Caco-2 (cell line): ENCODE results near the gene IL19. TPM values are rescaled to one million over a fixed set of nuclear protein-coding genes. Genes with fewer than 3 reads are reported as not detected.

ENCODE experiments used
- BruUV-seq: library from RNA; stranded (reverse); fragments of 400-500 nt; replicated peaks from 2 replicates; lab custom pipeline; 2021; lab: Mats Ljungman, UMichigan
- CTCF ChIA-PET: fragments of 300-600 bp; sonication (Branson Sonifier 250); formaldehyde crosslinking; loops from one replicate; lab custom pipeline; 2022; ENCODE audit warnings: antibody characterized with exemption; lab: Charles Lee
- POLR2A ChIA-PET: fragments of 300-600 bp; sonication (Branson Sonifier 250); formaldehyde crosslinking; loops from one replicate; lab custom pipeline; 2022; ENCODE audit warnings: antibody characterized with exemption; lab: Charles Lee
- DNase-seq, 2 experiments: peaks; one replicate each; pipeline versions ENCODE4 v3.0.0 to v3.0.0-alpha.2; 2020 to 2022
- H3K27me3 ChIP-seq: replicated peaks from 2 replicates; pipeline ENCODE4 v1.6.0; 2011; ENCODE audit warnings: low read length; ENCODE audit not compliant: control insufficient read depth, insufficient read depth
- H3K36me3 ChIP-seq: 2 replicates; pipeline ENCODE4 v1.5.1; 2011; ENCODE audit warnings: low read length; ENCODE audit not compliant: control insufficient read depth, insufficient read depth
- H3K4me1 ChIP-seq: fragments of 250-450 bp; sonication (Bioruptor Pico); 2 replicates; pipeline ENCODE4 v1.5.1; 2020; ENCODE audit warnings: mild to moderate bottlenecking
- H3K4me3 ChIP-seq: 2 replicates; pipeline ENCODE4 v1.5.1; 2011; ENCODE audit warnings: low read depth, mild to moderate bottlenecking, control low read depth, low read length
- H3K9me3 ChIP-seq: fragments of 250-450 bp; sonication (Bioruptor Pico); 2 replicates; pipeline ENCODE4 v1.5.1; 2020; ENCODE audit warnings: mild to moderate bottlenecking, moderate library complexity
- H3K27ac Mint-ChIP-seq: one replicate; pipeline ENCODE4 v1.8.0; 2022; ENCODE audit warnings: mixed read lengths; ENCODE audit not compliant: unreplicated experiment
- H3K27me3 Mint-ChIP-seq: one replicate; pipeline ENCODE4 v1.8.0; 2022; ENCODE audit warnings: mixed read lengths; ENCODE audit not compliant: insufficient read depth, unreplicated experiment
- H3K36me3 Mint-ChIP-seq: one replicate; pipeline ENCODE4 v1.8.0; 2022; ENCODE audit warnings: mild to moderate bottlenecking, mixed read lengths; ENCODE audit not compliant: insufficient read depth, unreplicated experiment
- H3K4me1 Mint-ChIP-seq: one replicate; pipeline ENCODE4 v1.8.0; 2022; ENCODE audit warnings: low read depth, mixed read lengths; ENCODE audit not compliant: unreplicated experiment
- H3K4me3 Mint-ChIP-seq: one replicate; pipeline ENCODE4 v1.8.0; 2022; ENCODE audit warnings: mild to moderate bottlenecking, moderate library complexity, mixed read lengths; ENCODE audit not compliant: unreplicated experiment
- H3K9me3 Mint-ChIP-seq: one replicate; pipeline ENCODE4 v1.8.0; 2022; ENCODE audit warnings: mixed read lengths; ENCODE audit not compliant: unreplicated experiment
- CTCF ChIP-seq, 2 experiments: fragments of 200-600 bp in 1 of 2; IDR thresholded peaks; 1 replicate in 1 of 2; 2 replicates in 1 of 2; pipeline versions ENCODE4 v1.5.1 to v1.8.0; 2011 to 2022; ENCODE audit warnings: antibody characterized with exemption in 1 of 2, control low read depth in 1 of 2, inconsistent platforms in 1 of 2, low read depth in 1 of 2, low read length in 1 of 2, mild to moderate bottlenecking in 1 of 2, moderate library complexity in 1 of 2; ENCODE audit not compliant: insufficient read depth in 1 of 2, severe bottlenecking in 1 of 2, unreplicated experiment in 1 of 2
- intact Hi-C: fragments of 100-400 bp; cut with micrococcal nuclease; formaldehyde crosslinking; loops from one replicate; pipeline ENCODE4 v1.10.0; 2022; ENCODE audit not compliant: unreplicated experiment
- total RNA-seq: library from RNA; stranded (reverse); gene quantifications from 2 replicates; pipeline ENCODE4 v1.2.3, GENCODE V29; 2022

Gene IL19
- total RNA-seq, 1 experiment from 2014 or later: not detected

- Histone ChIP-seq H3K4me1 (no peaks in the 10 kb centered on the region), H3K27me3 (peaks cover 4% of the 10 kb centered on the region; the same call in 1 of the 2 replicates), H3K4me3 (no peak overlapping the region), H3K9me3 (no peaks in the 10 kb centered on the region), H3K36me3 (no peaks in the 10 kb centered on the region)
- CTCF ChIA-PET: interaction anchor here (1.1 kb wide), 1 partner anchor 78 kb away, joined by 4 read pairs; no protein-coding TSS in a partner anchor
- no peak overlapping the region for H3K27ac Mint-ChIP-seq
- DNase-seq: no peak
- TF ChIP-seq CTCF (IDR thresholded peaks at IDR 0.05; ENCODE audit: insufficient read depth in 1 of 2, low read depth in 1 of 2, low read length in 1 of 2, severe bottlenecking in 1 of 2, unreplicated experiment in 1 of 2): no peak
- H3K27me3 Mint-ChIP-seq: peaks cover 14% of the 10 kb centered on the region
- BruUV-seq: no TSS peak
- POLR2A ChIA-PET: no interaction called here
- no peaks in the 10 kb centered on the region for H3K36me3 Mint-ChIP-seq
- no peak overlapping the region for H3K4me3 Mint-ChIP-seq
- intact Hi-C loops: no loop called here
- no peaks in the 10 kb centered on the region for H3K9me3 Mint-ChIP-seq
- no peaks in the 10 kb centered on the region for H3K4me1 Mint-ChIP-seq
These were observed 64.1 kb downstream of the IL19 start for GRCh38 chr1:206834711-206835110.

GRCh38 chr1:206835186-206835585 lies 64.6 kb downstream of the IL19 start:
- H3K27me3 Mint-ChIP-seq: peaks cover 14% of the 10 kb centered on the region
- no peaks in the 10 kb centered on the region for H3K9me3 Mint-ChIP-seq
- Histone ChIP-seq H3K4me3 (no peak overlapping the region), H3K4me1 (no peaks in the 10 kb centered on the region), H3K36me3 (no peaks in the 10 kb centered on the region), H3K27me3 (peaks cover 4% of the 10 kb centered on the region; the same call in 1 of the 2 replicates), H3K9me3 (no peaks in the 10 kb centered on the region)
- no peaks in the 10 kb centered on the region for H3K4me1 Mint-ChIP-seq
- ChIA-PET POLR2A (no interaction called here), CTCF (interaction anchor here (1.1 to 1.7 kb wide), 2 partner anchors 25 to 77 kb away, joined by 3 to 4 read pairs; no protein-coding TSS in a partner anchor)
- no TSS peak for BruUV-seq
- no peak for DNase-seq
- intact Hi-C loops: no loop called here
- H3K4me3 Mint-ChIP-seq: no peak overlapping the region
- TF ChIP-seq CTCF (IDR thresholded peaks at IDR 0.05; ENCODE audit: insufficient read depth in 1 of 2, low read depth in 1 of 2, low read length in 1 of 2, severe bottlenecking in 1 of 2, unreplicated experiment in 1 of 2): no peak
- no peaks in the 10 kb centered on the region for H3K36me3 Mint-ChIP-seq
- no peak overlapping the region for H3K27ac Mint-ChIP-seq

- H3K4me1 Mint-ChIP-seq: no peaks in the 10 kb centered on the region
- H3K4me3 Mint-ChIP-seq: no peak overlapping the region
- no peak overlapping the region for H3K27ac Mint-ChIP-seq
- no peaks in the 10 kb centered on the region for H3K9me3 ChIP-seq
- peaks cover 14% of the 10 kb centered on the region for H3K27me3 Mint-ChIP-seq
- no peak overlapping the region for H3K4me3 ChIP-seq
- DNase-seq: no peak
- H3K9me3 Mint-ChIP-seq: no peaks in the 10 kb centered on the region
- H3K36me3 Mint-ChIP-seq: no peaks in the 10 kb centered on the region
- ChIA-PET POLR2A (no interaction called here), CTCF (interaction anchor here (1.1 to 1.7 kb wide), 2 partner anchors 10 to 26 kb away, joined by 3 read pairs; no protein-coding TSS in a partner anchor)
- H3K27me3 ChIP-seq: peaks cover 4% of the 10 kb centered on the region; the same call in 1 of the 2 replicates
- intact Hi-C loops: no loop called here
- no peaks in the 10 kb centered on the region for H3K36me3 ChIP-seq
- no peaks in the 10 kb centered on the region for H3K4me1 ChIP-seq
- no TSS peak for BruUV-seq
- TF ChIP-seq CTCF (IDR thresholded peaks at IDR 0.05; ENCODE audit: insufficient read depth in 1 of 2, low read depth in 1 of 2, low read length in 1 of 2, severe bottlenecking in 1 of 2, unreplicated experiment in 1 of 2): no peak
These were observed 65.5 kb downstream of the IL19 start for GRCh38 chr1:206836111-206836510.
